GM20000 (cell line): ENCODE results near the gene SMCO2.

Source experiments
- DNase-seq: peaks from one replicate; pipeline ENCODE4 v3.0.0; 2012; ENCODE audit warnings: low spot score
- CTCF ChIP-seq: IDR thresholded peaks from 2 replicates; pipeline ENCODE4 v1.5.1; 2012; ENCODE audit warnings: mild to moderate bottlenecking, control low read depth; ENCODE audit errors: extremely low read depth, missing control alignments

The SMCO2 gene

GRCh38 chr12:27453421-27453820 is 6.9 kb downstream of the SMCO2 start:
- DNase-seq = no peak
- no peak for TF ChIP-seq CTCF

DNA sequence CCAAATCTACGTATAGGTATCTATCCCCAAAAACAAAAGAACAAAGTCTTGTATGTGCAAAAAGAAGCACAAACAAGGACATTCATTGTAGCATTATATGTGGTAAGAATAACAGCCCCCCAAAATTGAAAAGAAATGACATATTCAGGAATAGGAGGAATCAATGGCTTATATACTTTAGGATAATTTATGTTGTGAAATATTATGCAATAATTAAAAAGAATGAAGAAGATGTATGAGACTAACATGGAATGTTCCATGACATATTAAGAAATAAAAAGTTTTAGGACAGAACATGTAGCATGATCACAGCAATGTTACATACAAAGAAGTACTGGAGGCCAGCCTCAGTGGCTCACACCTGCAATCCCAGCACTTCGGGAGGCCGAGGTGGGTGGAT is 9.1 kb downstream of the SMCO2 start:
- no peak for DNase-seq
- no peak for TF ChIP-seq CTCF

GRCh38 chr12:27456618-27457017 is 10.1 kb downstream of the SMCO2 start:
- no peak for TF ChIP-seq CTCF
- no peak for DNase-seq

- TF ChIP-seq CTCF = no peak
- no peak for DNase-seq
Measured at GRCh38 chr12:27460471-27460978, 14.0 kb downstream of the SMCO2 start.

DNA sequence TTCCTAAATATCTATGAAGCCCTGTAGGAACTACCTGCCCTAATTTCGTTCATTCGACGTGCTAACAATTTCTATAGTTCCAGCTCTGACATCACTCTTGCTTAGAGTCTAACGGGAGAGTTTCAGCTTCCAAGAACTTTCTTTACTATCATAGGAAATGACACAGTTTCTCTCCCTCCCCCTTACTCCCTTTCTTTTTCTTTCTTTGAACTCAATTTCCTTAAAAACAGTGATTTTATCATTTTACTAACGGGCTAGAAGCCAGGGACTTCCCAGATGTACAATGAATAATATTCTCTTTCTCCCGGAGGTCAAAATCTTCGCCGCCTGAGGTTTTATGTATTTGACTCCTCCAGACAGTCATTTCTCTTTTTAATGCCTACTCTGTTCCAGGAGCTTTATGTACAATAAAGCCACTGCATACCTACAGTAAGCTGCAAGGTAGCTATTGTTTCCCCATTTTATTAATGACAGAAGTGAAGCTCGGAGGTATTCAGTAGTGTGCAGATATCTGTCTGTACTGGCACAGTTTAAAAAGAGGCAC is 15.7 kb downstream of the SMCO2 start:
- DNase-seq = no peak
- TF ChIP-seq CTCF = no peak

DNA sequence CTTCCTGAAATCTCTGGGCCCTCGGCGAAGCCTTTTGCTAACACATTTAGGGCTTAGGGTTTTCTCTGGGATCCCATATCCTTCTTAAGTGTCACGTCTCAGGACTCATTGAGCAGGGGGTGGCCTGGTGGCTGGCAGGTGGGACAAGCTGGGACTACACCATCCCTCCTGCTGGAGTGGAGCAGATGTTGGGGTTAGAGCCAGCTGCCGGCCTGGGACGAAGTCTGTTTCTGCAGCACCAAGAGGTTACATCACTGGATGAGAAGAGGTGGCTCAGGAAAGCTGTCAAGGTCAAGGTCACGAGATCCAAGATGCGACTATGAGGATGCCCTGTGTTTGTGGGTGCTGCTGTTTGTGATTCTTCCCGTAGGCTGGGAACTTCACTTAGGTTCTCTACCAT is 16.3 kb downstream of the SMCO2 start:
- no peak for DNase-seq
- no peak for TF ChIP-seq CTCF

DNA sequence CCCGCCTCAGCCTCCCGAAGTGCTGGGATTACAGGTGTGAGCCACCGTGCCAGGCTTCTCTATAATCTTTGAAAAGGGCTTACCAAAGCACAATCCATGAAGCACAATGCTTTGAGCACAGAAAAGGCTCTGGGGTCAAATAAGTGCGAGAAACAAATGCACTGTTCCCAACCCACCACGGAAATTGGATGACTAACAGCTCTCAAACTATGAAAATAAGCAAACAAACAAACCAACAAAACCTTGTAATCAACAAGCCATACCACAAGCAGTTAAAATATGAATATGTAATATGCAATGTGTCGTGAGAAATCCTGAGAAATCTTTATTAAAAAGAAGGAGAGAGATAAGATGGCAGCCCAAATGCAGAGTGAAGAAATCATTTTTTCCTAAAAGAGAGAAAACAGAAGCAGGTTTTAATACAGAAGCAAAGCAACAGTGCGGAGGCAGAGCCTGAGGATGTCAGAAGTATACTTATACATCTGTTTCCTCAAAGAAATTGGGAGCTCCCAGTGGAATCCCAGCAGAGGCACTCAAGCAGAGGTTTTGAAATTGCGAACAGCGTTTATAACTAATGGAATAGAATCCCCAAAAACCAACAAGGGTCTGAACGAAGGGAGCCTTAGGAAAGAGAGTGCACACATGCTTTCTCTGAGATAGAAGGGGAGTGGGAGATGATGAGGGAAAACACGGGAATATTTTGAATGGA is 17.1 kb downstream of the SMCO2 start:
- no peak for TF ChIP-seq CTCF
- no peak for DNase-seq
